Type B pancreatic cell (in vitro differentiated cells): ENCODE results near the gene ADARB2. TPM values are rescaled to one million over a fixed set of nuclear protein-coding genes. Genes with fewer than 3 reads are reported as not detected.

Source experiments
- DNase-seq: peaks from one replicate; pipeline ENCODE4 v3.0.0; 2021; ENCODE audit warnings: mixed read lengths; ENCODE audit not compliant: unreplicated experiment; ENCODE audit errors: extremely low spot score
- H3K27ac Mint-ChIP-seq: 2 replicates; pipeline ENCODE4 v1.8.0; 2021; ENCODE audit warnings: mild to moderate bottlenecking, mixed read lengths
- H3K27me3 Mint-ChIP-seq: 2 replicates; pipeline ENCODE4 v1.8.0; 2021; ENCODE audit warnings: mixed read lengths
- H3K36me3 Mint-ChIP-seq: 2 replicates; pipeline ENCODE4 v1.8.0; 2021; ENCODE audit warnings: mixed read lengths
- H3K4me1 Mint-ChIP-seq: one replicate; pipeline ENCODE4 v1.8.0; 2021; ENCODE audit warnings: mixed read lengths; ENCODE audit not compliant: unreplicated experiment
- H3K4me3 Mint-ChIP-seq: 2 replicates; pipeline ENCODE4 v1.8.0; 2021; ENCODE audit warnings: mild to moderate bottlenecking, mixed read lengths
- H3K9me3 Mint-ChIP-seq: 2 replicates; pipeline ENCODE4 v1.8.0; 2021; ENCODE audit warnings: mixed read lengths
- total RNA-seq: library from RNA; stranded (reverse); gene quantifications from 2 replicates; pipeline ENCODE4 v1.2.1, GENCODE V29; 2021; ENCODE audit warnings: low replicate concordance
- TF ChIP-seq, protein P1 (sequence below): fragments of 200-600 bp; sonication (generic); conservative IDR thresholded peaks from 2 replicates; pipeline ENCODE4 v1.5.0; 2021; ENCODE audit warnings: antibody characterized with exemption, mild to moderate bottlenecking

Gene ADARB2
- total RNA-seq, 1 donor from 2014 or later, result 4.9 TPM

DNA sequence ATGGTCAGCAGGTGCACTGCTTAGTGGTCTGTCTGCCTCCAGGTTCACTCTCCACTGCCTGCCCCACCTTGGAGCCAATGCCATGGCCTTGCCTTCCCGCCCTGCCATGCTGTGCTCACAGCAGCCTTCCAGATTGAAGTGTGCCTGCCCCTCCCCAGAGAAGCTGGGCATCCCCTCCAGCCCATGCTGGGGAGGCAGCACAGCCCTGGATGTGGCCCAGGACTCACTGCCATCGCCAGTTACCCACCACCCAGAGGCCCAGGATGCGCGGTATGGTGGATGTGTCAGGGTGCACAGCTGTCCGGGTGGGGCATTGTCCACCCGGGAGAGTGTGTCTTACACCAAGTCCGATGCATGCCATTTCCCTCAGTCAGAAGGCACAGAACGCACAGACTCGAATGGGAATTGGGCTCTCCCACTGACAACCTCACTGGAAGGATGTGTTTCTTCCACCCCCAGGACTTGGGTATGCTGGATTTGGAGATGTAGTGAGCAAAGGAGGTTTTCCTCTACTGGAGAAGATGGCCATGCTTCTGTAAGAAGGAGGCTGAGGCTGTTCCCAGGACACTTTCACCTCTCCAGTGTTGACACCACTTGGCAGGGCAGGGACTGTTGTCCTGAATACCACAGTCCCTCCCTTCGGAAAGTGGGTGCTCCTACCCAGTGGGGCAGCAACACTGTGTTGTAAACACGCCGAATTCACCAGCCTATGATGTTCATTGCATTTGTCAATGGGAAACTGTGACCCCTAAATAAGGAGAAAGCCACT is 122.0 kb downstream of the ADARB2 start:
- H3K27me3 Mint-ChIP-seq, result peaks cover 36% of the 10 kb centered on the region
- TF ChIP-seq, protein P1, sequence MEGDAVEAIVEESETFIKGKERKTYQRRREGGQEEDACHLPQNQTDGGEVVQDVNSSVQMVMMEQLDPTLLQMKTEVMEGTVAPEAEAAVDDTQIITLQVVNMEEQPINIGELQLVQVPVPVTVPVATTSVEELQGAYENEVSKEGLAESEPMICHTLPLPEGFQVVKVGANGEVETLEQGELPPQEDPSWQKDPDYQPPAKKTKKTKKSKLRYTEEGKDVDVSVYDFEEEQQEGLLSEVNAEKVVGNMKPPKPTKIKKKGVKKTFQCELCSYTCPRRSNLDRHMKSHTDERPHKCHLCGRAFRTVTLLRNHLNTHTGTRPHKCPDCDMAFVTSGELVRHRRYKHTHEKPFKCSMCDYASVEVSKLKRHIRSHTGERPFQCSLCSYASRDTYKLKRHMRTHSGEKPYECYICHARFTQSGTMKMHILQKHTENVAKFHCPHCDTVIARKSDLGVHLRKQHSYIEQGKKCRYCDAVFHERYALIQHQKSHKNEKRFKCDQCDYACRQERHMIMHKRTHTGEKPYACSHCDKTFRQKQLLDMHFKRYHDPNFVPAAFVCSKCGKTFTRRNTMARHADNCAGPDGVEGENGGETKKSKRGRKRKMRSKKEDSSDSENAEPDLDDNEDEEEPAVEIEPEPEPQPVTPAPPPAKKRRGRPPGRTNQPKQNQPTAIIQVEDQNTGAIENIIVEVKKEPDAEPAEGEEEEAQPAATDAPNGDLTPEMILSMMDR, result no peak
- H3K9me3 Mint-ChIP-seq, result no peaks in the 10 kb centered on the region
- peaks cover 12% of the 10 kb centered on the region for H3K4me1 Mint-ChIP-seq
- DNase-seq, result no peak
- peaks cover 4% of the 10 kb centered on the region for H3K36me3 Mint-ChIP-seq
- no peak overlapping the region for H3K4me3 Mint-ChIP-seq
- H3K27ac Mint-ChIP-seq, result no peak overlapping the region

DNA sequence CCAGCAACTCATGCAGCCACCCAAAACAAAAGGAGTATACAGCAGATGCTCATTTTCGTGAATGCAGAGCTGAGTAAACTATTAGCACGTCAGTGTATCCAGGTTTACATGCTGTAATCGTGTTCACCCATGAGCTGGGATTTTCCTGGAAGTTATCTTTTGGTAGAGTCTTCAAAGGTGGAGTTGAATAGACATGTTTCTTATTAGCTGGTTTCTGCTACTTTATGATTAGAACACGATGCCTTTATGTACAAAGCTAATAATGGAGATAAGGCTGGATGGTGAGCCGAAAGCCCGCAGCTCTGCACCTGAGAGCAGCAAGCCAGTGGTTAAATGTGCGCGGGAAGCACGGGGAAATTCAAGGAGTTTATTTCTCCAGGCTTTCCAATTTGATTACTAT is 123.8 kb downstream of the ADARB2 start:
- Mint-ChIP-seq H3K27ac (no peak overlapping the region), H3K36me3 (no peaks in the 10 kb centered on the region), H3K9me3 (no peaks in the 10 kb centered on the region), H3K4me1 (peaks cover 20% of the 10 kb centered on the region), H3K27me3 (peaks cover 55% of the 10 kb centered on the region), H3K4me3 (no peak overlapping the region)
- TF ChIP-seq, protein P1, result no peak
- no peak for DNase-seq

DNA sequence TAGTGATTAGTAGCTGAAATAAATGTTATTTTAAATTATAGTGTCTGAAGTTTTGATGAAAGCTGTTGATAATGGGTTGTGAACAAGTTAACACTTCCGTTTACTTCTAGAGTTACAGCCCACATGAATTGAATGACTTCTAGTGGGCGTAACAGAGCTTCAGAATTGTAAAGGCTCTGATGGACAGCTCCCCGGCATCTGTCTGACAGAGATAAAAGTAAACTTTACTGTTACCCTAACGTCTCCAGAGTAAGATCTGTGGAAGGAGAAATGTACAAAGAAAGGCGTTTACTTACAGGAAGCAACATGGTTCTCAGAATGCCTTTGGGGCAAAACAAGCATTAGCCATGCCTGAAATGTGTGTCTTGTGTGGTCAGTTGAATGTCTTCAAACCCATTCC is 124.4 kb downstream of the ADARB2 start:
- DNase-seq, result no peak
- H3K9me3 Mint-ChIP-seq, result no peaks in the 10 kb centered on the region
- no peak overlapping the region for H3K4me3 Mint-ChIP-seq
- no peak overlapping the region for H3K27ac Mint-ChIP-seq
- no peaks in the 10 kb centered on the region for H3K36me3 Mint-ChIP-seq
- TF ChIP-seq, protein P1, result no peak
- H3K27me3 Mint-ChIP-seq, result peaks cover 58% of the 10 kb centered on the region
- H3K4me1 Mint-ChIP-seq, result peaks cover 26% of the 10 kb centered on the region

DNA sequence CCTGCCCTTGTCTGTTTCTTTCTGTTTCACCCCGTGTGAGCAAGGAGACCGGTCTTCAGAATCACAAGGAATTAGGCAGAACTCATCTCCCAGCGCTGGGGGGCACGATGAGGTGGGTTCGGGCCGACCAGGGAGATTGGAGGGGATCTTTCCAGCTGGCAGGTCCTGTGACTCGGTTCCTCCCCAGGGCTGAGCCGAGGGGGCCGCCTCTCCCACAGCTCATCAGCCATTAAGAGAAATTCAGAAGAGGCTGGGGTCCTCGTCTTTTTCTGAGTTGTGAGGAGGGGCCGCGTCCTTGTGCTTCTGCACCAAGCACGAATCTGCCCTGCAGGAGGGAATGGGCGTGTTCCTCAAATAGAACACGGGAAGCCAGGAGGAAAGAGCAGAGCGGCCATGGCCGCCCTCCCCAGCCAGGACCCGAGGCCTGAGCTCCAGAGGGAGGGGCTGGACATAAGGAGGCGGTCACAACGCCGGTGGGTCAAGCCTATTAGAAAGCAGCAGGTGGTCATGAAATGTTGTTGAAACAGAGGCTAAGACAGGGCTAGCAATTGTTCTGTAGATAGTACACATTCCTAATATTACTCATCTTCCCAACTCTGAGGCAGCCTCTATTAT is 125.3 kb downstream of the ADARB2 start:
- TF ChIP-seq, protein P1, result no peak
- Mint-ChIP-seq H3K36me3 (no peaks in the 10 kb centered on the region), H3K27ac (no peak overlapping the region), H3K9me3 (no peaks in the 10 kb centered on the region), H3K27me3 (peaks cover 60% of the 10 kb centered on the region), H3K4me3 (no peak overlapping the region), H3K4me1 (peaks cover 27% of the 10 kb centered on the region)
- peak; percentile 50 for DNase-seq

DNA sequence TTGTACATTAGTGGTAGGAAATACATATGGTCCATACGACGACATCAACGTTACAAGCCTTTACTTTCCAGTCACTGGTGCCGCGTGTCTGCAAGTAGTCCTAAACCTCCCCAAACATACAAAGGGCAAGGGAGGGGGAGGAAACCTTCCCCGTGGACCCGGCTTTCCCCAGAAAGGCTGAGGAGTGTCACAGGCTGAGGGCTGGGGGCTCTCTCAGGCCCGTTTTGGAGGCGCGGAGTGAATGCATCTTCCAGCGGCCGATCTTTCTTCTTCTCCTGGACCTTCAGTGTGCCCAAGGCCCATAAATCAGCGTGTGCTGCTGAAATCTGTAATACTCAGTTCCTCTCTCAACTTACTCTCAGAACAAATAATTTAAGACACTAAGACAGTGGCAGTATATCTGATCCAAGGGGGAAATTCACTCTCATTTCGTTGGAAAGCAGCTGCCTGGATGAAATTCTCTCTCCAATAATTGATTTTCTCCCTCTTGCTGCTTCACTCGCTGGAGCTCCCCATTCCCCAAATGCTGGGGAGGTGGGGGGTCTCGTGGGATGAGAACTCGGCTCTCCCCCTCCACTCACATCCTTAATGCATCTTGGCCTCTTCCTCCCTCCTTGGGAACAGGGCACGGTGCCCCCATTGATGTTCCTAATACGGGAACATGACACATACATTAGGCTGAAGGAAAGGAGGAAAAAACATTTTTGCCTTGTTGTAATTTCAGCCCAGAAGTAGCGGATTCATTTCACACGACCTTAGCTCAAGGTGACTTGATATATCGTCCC is 126.1 kb downstream of the ADARB2 start:
- Mint-ChIP-seq H3K27me3 (peaks cover 62% of the 10 kb centered on the region), H3K27ac (no peak overlapping the region)

More for the DNA sequence above, 126.1 kb downstream of the ADARB2 start:
- Mint-ChIP-seq H3K4me3 (no peak overlapping the region), H3K4me1 (peaks cover 23% of the 10 kb centered on the region), H3K36me3 (no peaks in the 10 kb centered on the region), H3K9me3 (no peaks in the 10 kb centered on the region)
- peak; percentile 27 for DNase-seq
- TF ChIP-seq, protein P1, result no peak
